HG03354 (cell line): Measurements from ENCODE around the gene DNALI1.
"Not testable (repeated sequence)": the region's sequence is repeated elsewhere in the genome, so short reads cannot be mapped to it uniquely, and the experiment has no call there.

Experiments
- ATAC-seq: cut with Tn5 transposase; IDR thresholded peaks from one replicate; pipeline ENCODE4 v1.9.1; 2021; ENCODE audit warnings: mild to moderate bottlenecking; ENCODE audit not compliant: unreplicated experiment, poor library complexity, severe bottlenecking

DNALI1 gene

DNA sequence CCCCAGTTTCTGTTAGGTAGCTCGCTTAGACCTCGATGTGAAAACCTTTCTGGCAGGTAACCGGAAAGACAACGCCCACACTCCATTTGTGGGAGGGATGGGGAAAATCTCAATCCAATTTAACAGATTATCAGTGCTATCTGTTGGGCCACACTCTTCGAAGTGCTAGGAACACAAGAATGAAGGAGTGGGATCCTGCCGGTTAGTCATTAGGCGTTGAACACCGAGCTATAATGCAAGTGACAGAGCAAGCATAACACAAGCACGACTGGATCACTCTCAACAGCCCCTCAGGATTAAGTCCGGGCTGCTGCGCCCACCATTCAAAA lies 3.2 kb upstream of the DNALI1 start:
- peak; percentile 19 for ATAC-seq

DNA sequence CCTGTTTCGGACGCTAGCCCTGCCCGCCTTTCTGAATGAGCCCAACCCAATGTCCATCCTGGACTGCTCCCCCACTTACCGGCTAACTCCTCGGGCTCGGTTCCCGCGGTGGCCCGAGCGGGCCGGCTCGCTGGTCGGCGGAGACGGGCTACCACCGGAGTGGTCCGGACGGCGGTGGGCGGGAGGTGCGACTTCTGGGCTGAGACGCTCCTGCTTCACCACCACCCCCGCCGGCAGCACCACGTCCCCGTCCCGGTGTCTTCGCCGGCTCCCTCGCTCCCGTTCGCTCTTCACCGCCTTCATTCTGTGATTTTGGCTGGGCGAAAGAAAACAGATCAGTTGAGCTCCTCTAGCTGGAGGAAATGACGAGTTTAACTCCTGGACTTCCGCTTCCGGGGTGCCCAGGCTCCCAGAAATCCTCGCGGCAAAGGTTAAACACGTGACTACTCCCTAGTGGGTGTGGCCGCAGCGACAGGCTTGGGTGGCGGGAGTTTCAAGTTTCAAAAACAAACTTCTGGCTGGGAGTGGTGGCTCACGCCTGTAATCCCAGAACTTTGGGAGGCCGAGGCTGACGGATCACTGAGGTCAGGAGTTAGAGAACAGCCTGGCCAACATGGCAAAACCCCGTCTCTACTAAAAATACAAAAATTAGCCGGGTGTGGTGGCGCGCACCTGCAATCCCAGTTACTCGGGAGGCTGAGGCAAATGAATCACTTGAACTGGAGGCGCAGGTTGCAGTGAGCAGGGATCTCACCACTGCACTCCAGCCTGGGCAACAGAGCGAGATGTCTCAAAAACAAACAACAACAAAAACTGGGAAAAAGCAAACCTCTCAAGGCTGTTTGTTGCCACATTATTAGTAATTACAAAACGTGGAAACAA lies 2.6 kb upstream of the DNALI1 start, which contains the start of gene SNIP1:
Gene SNIP1 (minus strand): TSS at position 367 of the 882 bp plus-strand sequence. CDS start 64 bp downstream, at position 303.
- ATAC-seq: peak; percentile 92

DNA sequence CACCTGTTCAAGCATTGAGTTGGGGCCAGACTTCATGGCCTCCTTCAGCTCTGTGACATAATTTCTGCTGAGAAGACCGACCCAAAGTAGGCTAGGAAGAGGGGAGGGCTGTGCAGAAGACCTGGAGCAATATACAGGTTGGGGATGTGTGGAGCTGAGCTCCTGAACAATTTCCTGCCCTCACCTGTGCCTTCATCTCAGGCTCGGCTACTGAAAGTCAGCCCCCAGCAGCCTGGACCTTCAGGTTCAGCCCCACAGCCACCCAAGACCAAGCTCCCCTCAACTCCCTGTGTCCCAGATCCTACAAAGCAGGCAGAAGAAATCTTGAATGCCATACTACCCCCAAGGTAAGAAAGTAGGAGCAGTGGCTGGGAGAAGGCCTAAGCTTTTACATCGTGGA lies 662 bp downstream of the DNALI1 start:
- ATAC-seq: no peak

DNA sequence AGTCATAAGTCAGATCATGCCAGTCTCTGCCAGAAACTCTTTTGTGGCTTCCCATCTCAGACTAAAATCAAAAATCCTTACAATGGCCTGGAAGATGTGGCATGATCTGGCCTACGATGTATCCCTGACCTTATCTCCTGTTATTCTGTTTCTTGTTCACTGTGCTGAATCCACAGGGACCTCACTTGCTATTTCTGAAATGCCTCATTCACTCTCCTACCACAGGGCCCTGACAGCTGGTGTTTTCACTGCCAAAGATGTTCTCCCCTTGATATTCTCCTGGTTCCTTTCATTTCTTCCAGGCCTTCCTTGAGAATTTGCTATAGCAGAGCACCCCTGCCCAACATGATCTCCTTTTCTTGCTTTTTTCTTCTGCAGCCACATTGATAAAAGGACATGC lies 1.7 kb downstream of the DNALI1 start:
- ATAC-seq: no peak

DNA sequence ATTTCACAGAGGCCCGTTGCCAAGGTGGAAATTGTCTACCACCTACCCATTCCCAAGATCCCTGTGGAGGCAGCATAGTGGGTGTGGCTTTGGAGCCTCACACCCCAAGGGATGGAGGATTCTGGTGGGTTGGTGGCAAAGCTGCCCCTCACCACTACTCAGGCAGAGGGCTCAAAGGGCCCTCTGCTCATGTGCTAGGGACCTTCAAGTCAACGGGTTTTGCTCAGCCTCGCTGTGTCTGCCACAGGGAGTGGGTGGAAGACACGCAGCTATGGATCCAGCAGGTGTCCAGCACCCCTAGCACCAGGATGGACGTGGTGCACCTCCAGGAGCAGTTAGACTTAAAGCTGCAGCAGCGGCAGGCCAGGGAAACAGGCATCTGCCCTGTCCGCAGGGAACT lies 2.3 kb downstream of the DNALI1 start:
- no peak for ATAC-seq

DNA sequence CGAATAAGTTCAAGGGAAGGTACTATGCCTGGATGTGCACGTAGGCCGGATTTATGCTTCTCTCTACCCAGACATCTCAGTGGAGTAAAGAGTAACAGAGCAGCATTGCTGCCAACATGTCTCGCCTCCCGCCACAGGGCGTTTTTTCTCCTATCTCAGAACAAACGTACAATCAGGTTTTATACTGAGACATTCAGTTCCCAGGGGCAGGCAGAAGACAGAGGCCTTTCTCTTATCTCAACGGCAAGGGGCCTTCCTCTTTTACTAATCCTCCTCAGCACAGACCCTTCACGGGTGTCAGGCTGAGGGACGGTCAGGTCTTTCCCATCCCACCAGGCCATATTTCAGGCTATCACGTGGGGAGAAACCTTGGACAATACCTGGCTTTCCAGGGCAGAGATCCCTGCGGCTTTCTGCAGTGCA lies 3.2 kb downstream of the DNALI1 start:
- not testable (repeated sequence) for ATAC-seq

DNA sequence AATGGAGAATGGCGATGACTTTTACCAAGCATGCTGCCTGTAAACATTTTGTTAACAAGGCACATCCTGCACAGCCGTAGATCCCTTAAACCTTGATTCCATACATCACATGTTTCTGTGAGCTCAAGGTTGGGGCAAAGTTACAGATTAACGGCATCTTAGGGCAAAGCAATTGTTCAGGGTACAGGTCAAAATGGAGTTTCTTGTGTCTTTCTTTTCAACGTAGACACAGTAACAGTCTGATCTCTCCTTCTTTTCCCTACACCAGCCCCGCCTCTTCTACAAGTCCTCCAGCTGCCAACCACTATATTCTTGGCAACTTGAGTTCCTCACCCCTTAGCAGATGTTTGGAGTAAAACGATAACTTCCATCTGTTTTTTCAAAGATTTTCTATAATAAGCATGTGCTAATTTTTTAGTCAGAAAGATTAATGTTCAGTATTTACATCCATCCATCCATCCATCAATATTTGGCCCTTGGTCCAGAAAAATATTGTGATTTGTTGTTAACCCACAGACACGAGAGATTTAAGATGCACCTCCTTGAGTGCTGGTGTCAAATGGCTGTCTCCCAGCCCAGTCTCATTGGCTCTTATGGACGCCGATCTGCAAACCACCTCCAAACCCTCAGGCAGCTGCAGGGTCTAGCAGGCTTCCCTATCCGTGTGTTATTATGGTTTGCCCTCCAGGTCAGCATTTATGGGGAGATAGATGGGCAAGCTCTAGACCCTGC lies 3.8 kb downstream of the DNALI1 start:
- no peak for ATAC-seq

DNA sequence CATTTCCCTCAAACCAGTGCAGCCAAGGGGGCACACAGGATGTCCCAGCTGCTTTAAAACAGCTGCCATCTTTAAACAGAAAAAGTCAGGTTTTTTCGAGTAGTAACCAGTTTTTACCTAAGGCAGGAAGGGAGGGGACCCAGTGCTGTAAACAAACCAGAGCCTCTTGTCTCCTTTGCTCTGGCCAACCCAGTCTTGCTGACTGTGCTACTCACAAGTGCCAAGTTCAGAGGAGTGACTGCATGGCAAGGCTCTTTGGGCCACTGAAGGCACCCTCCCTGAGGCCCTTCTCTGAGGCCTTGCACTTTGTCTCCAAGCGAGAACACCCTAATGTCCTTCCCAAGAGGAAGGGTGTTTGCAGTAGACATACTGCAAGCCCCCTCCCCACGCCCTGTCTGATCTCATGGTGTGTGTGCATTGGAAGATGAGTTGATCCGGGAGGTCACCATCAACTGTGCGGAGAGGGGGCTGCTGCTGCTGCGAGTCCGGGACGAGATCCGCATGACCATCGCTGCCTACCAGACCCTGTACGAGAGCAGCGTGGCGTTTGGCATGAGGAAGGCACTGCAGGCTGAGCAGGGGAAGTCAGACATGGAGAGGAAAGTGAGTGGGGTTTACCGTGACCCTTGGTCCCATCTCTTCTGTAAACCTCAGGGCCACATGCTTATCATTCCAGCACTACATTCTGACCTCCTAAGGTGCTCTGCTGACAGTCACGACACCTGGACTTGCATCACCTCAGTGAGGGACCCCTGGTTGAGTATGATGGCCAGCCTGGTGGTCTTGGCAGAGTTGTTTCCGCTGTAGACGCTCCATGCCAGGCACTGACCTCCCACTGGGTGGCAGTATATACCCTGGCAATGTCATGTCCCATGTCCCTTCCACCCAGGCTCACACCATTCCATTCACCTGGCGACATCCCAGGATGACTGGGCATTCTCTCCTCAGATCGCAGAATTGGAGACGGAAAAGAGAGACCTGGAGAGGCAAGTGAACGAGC lies 4.7 kb downstream of the DNALI1 start:
- ATAC-seq: no peak

DNA sequence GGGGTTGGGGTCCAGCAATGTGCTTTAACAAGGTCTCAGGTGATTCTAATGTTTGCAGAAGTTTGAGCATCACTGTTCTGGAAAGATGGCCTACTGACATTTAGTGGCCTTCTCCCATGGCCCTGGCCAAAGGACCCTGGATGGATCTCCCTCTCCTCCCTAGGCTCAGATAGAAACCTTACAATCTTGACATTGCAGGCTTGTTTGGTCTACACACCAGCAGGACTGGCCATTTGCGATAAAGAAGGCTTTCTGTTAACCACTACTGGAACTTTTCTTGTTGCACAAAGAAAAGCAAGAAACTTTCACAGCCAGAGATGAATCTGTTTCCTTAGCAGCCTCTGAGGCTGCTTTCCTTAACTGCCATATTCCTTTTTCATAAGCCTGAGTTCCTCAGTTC lies 6.2 kb downstream of the DNALI1 start:
- ATAC-seq: no peak

DNA sequence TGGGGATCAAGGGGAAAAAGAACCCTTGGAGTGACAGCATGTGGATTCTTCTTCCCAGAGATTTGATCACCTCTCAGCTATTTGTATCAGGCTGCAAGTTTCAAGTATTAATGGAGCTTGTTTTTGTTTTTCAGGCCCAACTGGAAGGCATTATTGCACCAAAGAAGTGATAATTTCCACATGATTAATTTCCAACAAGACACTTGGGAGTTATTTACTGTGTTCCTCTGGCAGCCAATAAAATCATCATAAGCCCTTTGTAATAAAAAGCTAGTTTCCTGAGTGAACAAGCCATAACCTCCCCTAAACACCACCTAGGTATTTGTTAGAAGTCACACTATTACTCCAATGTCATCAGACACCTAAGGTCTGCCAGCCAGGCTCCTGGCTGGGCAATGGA lies 8.2 kb downstream of the DNALI1 start:
- no peak for ATAC-seq

DNA sequence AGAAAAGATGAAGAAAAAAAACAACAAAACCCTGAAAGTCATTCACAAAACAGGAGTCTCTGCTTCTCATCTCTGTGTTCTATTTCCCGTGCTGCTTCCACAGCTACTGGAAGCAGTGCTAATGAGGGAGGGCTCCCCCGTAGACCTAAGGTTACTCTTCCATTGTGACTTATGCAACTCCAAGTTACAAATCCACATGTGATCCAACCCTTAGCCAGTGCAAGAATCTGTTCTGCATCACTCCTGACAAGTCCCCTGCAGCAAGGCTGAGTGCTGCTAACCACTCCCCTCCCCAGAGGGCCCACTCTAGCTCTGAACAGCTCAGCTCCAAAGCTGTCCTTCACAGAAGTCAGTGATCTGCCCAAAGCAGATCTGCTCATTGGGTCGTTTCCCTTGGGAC lies 10.3 kb downstream of the DNALI1 start:
- ATAC-seq: no peak

DNA sequence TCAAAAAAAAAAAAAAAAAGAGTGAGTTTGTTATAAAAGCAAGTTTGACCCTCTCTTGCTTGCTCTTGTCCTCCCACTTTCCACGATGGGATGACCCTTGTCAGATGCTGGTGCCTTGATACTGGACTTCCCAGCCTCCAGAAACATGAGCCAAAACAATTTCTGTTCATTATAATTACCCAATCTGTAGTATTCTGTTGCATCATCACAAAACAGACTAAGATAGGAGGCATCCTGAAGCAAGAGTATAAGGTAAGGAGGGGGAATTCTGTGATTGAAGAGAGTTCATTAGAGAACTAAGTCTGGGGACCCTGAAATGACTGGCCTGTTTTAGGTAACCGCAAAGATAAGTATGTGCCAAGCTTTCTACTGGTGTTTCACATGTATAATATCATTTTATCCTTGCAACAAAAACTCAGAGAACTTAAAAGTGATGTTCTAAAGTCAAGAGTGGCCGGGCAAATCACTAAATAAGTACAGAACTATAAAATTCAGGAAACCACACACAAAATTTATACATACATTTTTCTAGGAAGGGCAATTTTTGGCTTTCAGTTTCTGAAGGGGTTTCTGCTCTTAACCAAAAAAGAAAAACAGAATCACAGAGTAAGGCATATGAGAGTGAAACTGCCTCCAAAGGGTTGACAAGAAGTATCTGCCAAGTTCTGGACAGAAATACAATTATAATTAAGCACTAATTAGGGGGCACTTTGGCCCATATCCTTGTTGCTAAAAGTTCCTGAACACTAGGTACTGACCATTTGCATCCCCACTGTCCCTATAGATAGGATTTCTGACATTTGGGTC lies 14.0 kb downstream of the DNALI1 start:
- no peak for ATAC-seq

DNA sequence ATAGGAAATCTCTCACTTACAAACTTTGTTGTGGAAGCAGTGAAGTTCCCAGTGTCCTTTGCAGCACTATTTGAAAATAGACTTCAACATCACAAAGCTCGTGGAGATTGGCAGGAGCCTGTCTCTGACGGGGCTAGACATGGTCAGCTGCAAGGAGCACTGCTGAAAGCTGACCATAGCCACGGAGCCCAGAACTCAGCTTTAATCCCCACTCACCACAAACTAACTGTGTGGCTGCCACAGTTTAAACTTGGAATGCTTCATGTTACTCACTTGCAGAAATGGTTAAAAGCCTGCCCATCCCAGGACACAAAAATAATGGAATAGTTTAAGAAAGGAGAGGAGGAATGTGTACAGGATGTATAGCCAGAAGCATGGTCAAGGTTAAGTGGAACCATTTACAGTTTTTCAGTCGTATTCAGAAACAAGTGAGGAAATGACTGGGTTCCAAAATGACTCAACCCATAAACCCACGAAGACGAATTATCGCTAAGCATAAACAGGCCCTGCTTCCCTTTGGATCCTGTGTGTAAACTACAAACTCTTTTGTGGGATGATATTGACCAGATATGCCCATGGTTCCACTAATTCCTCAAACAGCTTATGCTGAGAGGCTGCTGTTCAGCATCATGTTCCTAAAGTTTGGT lies 18.2 kb downstream of the DNALI1 start:
- no peak for ATAC-seq

DNA sequence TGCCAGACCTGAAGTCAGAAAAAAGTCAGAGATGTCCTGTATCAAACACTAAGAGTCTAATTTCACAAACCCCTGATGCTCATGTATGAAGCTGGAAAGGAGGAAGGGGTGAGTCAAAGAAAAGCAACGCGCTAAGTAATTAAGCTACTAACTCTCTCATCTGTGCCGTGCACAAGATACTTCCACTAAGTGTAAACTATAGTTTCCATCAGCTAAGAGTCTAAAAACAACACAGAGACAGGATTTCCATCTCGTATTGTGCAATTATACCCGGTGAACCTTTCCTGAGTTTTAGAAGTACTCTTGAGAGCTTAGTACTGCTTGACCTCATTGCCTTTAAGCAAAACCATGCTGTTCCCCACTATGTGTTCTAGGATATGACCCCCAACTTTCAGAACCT lies 19.0 kb downstream of the DNALI1 start:
- no peak for ATAC-seq

DNA sequence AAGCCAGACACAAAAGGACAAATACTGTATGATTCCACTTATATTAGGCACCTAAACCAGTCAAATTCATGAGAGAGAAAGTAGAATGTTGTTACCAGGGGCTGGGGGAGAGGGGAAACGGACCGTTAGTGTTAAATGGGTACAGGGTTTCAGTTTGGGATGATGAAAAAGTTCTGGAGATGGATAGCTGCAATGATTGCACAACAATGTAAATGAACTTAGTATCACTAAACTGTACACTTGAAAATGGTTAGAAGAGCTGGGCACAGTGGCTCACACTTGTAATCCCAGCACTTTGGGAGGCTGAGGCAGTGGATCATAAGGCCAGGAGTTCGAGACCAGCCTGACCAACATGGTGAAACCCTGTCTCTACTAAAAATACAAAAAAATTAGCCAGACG lies 27.8 kb downstream of the DNALI1 start:
- not testable (repeated sequence) for ATAC-seq

DNA sequence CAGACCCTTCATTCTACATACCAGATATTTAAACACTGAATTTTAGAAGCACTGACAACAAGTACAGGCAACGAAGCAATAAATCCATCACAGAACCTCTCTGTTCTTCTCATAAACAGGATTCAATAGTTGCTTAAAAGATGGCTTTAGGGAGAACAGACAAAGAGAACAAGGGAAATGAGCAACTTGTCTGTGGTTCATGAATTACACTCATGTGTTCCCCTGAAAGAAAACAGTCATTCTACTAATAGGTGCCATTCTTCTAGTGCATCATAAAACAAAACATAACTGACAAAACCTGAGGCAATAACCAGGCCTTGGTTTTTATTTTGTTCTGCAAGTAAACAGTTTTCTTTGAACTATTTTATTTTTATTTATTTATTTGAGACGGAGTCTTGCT lies 32.2 kb downstream of the DNALI1 start:
- no peak for ATAC-seq

DNA sequence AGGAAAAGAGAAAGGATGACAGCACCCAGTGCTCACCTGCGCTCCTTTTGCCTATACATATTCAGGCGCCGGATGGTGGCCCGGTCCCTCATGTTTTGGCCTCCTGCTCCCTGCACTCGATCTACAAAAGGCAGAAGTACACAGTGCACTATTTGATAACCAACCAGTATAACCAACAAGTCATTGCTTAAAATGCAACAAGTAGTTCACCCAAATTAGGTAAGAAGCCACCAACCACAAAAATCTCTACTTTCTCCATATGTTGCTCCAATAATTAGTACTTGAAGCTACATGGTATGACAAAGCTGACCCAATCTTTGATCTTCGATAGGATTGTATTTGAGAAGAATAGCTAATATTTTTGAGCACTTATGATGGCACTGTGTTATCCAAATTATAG lies 37.0 kb downstream of the DNALI1 start:
- no peak for ATAC-seq

DNA sequence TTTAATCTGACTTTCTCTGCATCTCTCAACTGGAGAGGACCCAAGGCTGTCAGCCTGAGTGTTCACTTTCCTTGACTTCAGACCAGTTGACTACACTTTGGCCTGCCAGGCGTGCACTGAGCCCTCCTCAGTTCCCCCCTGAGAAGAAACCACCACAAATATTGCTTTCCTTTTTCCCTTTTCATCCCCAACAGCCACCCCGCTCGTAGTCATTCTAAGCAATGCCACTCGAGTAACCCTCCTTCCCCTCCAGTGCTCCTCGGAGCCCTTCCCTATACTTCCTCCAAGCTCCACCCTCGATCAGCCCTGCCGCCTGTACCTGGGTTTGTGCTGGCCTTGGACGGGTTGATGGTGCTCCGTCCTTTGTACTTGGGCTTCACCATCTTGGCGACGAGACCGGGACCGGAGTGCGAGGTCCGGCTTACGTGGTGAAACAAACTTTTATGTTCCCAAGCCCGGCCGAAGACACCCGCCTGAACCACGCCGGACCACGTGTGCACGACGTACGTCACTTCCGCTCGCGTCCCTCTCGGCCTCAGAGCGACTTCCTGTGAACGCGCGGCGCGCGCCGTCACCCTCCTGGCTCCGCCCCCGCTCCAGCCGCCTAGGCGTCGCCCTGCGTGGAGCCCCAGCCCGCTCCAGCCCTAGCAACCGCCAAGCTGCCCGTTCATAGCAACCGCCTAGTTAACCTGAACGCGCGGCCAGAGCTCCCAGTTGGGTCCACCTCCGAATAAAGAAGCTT lies 38.9 kb downstream of the DNALI1 start, which contains the start of gene GNL2:
Gene GNL2 (minus strand): TSS at position 498 of the 742 bp plus-strand sequence. CDS start 115 bp downstream, at position 383.
- ATAC-seq: peak; percentile 96
